Dedifferentiated amniotic fluid mesenchymal stem cell (primary cell): ENCODE data around the gene IL21R.

Experiments
- DNase-seq: peaks from one replicate; pipeline ENCODE4 v3.0.0-alpha.2; 2016; ENCODE audit errors: extremely low spot score

The IL21R gene

GRCh38 chr16:27486344-27486743 lies 84.4 kb downstream of the IL21R start:
- DNase-seq = no peak

DNA sequence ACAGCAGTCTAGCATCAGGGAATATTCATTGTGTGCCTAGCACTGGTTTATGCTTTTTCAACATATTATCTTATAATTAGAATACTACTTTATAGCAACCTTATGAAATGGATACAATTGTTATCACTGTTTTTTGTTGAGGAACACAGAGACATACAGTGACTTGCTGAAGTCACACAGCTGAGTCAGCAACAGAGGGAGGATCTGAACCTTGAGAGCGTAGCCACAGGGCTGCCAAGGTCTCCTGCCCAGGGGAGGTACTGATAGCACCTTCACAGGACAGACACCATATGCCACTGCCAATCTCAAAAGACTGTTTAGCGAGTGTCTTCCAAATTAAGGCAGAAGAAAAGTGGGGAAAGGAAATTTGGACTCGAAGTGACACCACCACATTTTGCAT lies 84.8 kb downstream of the IL21R start:
- no peak for DNase-seq

- DNase-seq = no peak
Observed at GRCh38 chr16:27489421-27489820, 87.4 kb downstream of the IL21R start.

GRCh38 chr16:27489906-27490305 lies 87.9 kb downstream of the IL21R start:
- no peak for DNase-seq

- no peak for DNase-seq
Observed at GRCh38 chr16:27491894-27492587, 90.1 kb downstream of the IL21R start.

- DNase-seq = no peak
Observed at GRCh38 chr16:27492588-27492979, 90.6 kb downstream of the IL21R start.

- no peak for DNase-seq
Observed at GRCh38 chr16:27495191-27495590, 93.2 kb downstream of the IL21R start.

- DNase-seq = no peak
Observed at GRCh38 chr16:27498031-27498825, 96.3 kb downstream of the IL21R start.

GRCh38 chr16:27498916-27499658 lies 97.1 kb downstream of the IL21R start:
- no peak for DNase-seq

GRCh38 chr16:27499659-27500055 lies 97.7 kb downstream of the IL21R start:
- no peak for DNase-seq

DNA sequence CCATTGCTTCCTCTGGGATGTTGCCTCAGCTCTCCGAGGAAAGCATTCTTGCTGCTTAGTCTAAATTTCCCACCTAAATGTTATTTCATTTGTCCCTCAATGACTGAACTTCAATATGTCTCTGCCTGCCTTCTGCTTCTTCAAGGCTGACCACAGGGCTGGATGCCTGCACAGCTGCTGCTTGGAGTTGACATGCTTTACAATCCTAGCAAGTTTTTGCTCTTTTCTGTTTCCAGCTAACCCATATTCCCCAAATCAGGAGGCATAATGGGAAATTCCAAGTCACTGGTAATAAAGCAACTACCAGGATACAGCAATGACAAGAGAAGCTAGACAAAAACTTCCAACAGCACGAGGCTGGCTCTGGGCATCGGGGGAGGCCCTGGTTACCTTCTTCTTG lies 98.8 kb downstream of the IL21R start:
- no peak for DNase-seq
